HG02588 (cell line): Measurements from ENCODE around the gene PTCH1.

Experiments
- ATAC-seq: cut with Tn5 transposase; IDR thresholded peaks from one replicate; pipeline ENCODE4 v1.9.1; 2021; ENCODE audit warnings: mild to moderate bottlenecking, moderate library complexity; ENCODE audit not compliant: unreplicated experiment

Gene PTCH1

GRCh38 chr9:95411054-95411892 lies 105.5 kb downstream of the PTCH1 start:
- ATAC-seq: no peak

GRCh38 chr9:95409650-95410426 lies 106.9 kb downstream of the PTCH1 start:
- ATAC-seq: no peak

- no peak for ATAC-seq
Observed at GRCh38 chr9:95407524-95407923, 109.2 kb downstream of the PTCH1 start.

GRCh38 chr9:95406121-95406520 lies 110.7 kb downstream of the PTCH1 start:
- ATAC-seq: no peak

GRCh38 chr9:95399261-95399660 lies 117.5 kb downstream of the PTCH1 start:
- ATAC-seq: no peak
